Thoracic aorta (tissue), 2 donors: ENCODE results near the gene FOXL2NB. TPM values are rescaled to one million over a fixed set of nuclear protein-coding genes. Genes with fewer than 3 reads are reported as not detected.

Experiments
- ATAC-seq: fragments of 150-250 bp; one replicate; pipeline ENCODE4 v1.8.0; 2017; ENCODE audit warnings: low read depth; ENCODE audit not compliant: insufficient number of reproducible peaks, low FRiP score
- DNase-seq: peaks from one replicate; pipeline ENCODE4 v3.0.0-alpha.2; 2020; ENCODE audit warnings: low spot score
- H3K27ac ChIP-seq, 2 donors: fragments of 200-600 bp; sonication (generic); 1 replicate in 1 of 2; 2 replicates in 1 of 2; pipeline ENCODE4 v1.5.1; 2016; ENCODE audit warnings: mild to moderate bottlenecking in 2 of 2, moderate library complexity in 2 of 2
- H3K27me3 ChIP-seq: fragments of 200-600 bp; sonication (generic); replicated peaks from 2 replicates; pipeline ENCODE4 v1.6.0; 2016; ENCODE audit warnings: mild to moderate bottlenecking; ENCODE audit not compliant: insufficient read depth
- H3K36me3 ChIP-seq: fragments of 200-600 bp; sonication (generic); one replicate; pipeline ENCODE4 v1.5.1; 2016
- H3K4me1 ChIP-seq, 2 donors: fragments of 200-600 bp; sonication (generic); 1 replicate in 1 of 2; 2 replicates in 1 of 2; pipeline versions ENCODE4 v1.5.1 to v1.6.0; 2016; ENCODE audit warnings: low read depth in 2 of 2, mild to moderate bottlenecking in 1 of 2; ENCODE audit not compliant: control insufficient read depth in 1 of 2
- H3K4me3 ChIP-seq: fragments of 200-600 bp; sonication (generic); 2 replicates; pipeline ENCODE4 v1.5.1; 2016; ENCODE audit warnings: mild to moderate bottlenecking
- H3K9me3 ChIP-seq: fragments of 200-600 bp; sonication (generic); 2 replicates; pipeline ENCODE4 v1.5.1; 2016
- total RNA-seq, 2 donors: library from RNA; depleted of rRNA; stranded (reverse); fragments of >200 nt; gene quantifications; one replicate each; pipeline versions ENCODE4 v1.1.0 to v1.2.3, GENCODE V29; 2016
- TF ChIP-seq, protein P1 (sequence below): fragments of 200-600 bp; sonication (generic); IDR thresholded peaks from one replicate; pipeline ENCODE4 v1.5.1; 2019; ENCODE audit warnings: antibody characterized with exemption

FOXL2NB gene
- total RNA-seq, 2 donors from 2014 or later: not detected

DNA sequence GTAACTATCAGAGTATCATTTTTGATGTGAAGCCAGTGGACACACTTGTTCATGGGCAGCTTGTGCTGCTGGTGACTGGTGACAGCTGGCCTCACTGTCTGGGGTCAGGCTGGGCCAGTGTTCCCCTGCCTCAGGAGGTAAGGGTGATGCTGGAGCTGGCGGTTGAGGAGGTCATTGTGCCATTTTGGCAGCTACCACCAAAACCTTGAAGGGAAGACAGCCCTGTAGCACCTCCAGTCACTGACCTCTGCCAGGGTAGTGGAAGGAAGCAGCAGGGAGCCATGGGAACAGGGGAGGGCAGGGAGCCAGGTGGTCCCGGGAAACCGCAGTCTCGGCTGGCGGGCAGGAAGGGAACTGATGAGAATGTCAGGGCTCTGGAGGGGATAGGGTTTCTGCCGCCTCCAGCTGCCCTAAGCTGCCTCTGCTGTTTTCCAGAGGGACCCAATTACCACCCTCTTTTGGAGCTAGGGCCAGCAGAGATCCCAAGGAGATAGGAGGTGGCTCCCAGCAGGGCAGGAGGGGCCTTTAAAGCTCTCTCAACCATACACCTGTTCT lies 24.8 kb downstream of the FOXL2NB start:
- no peaks in the 10 kb centered on the region for H3K27me3 ChIP-seq
- TF ChIP-seq, protein P1, sequence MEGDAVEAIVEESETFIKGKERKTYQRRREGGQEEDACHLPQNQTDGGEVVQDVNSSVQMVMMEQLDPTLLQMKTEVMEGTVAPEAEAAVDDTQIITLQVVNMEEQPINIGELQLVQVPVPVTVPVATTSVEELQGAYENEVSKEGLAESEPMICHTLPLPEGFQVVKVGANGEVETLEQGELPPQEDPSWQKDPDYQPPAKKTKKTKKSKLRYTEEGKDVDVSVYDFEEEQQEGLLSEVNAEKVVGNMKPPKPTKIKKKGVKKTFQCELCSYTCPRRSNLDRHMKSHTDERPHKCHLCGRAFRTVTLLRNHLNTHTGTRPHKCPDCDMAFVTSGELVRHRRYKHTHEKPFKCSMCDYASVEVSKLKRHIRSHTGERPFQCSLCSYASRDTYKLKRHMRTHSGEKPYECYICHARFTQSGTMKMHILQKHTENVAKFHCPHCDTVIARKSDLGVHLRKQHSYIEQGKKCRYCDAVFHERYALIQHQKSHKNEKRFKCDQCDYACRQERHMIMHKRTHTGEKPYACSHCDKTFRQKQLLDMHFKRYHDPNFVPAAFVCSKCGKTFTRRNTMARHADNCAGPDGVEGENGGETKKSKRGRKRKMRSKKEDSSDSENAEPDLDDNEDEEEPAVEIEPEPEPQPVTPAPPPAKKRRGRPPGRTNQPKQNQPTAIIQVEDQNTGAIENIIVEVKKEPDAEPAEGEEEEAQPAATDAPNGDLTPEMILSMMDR: no peak
- no peak overlapping the region for H3K4me3 ChIP-seq
- H3K4me1 ChIP-seq: no peaks in the 10 kb centered on the region
- H3K27ac ChIP-seq: no peak overlapping the region
- DNase-seq (no peak), ATAC-seq (no peak)
- no peaks in the 10 kb centered on the region for H3K36me3 ChIP-seq
- no peaks in the 10 kb centered on the region for H3K9me3 ChIP-seq

DNA sequence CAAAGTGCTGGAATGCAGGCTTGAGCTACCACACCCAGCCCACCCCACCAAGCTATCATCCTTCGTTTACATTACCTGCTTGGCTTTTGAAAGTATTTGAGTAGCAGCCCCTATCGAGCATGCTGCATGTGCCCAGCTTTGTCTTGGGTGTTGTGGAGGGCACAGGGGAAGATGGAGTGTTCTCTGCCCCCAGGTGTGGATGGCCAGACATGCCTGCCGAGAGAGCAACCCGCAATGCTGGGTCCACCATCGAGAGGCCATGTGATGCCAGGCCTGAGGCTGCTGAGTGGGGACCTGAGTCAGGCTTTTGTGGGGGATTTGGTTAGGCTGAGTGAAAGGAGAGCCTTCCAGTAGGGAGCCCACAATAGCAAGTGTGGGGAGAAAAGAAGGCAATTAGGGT lies 25.9 kb downstream of the FOXL2NB start:
- H3K27ac ChIP-seq: no peak overlapping the region
- H3K9me3 ChIP-seq: no peaks in the 10 kb centered on the region
- no peak overlapping the region for H3K4me3 ChIP-seq
- H3K36me3 ChIP-seq: no peaks in the 10 kb centered on the region
- no peaks in the 10 kb centered on the region for H3K4me1 ChIP-seq
- DNase-seq (no peak), ATAC-seq (no peak)
- TF ChIP-seq, protein P1: no peak
- H3K27me3 ChIP-seq: no peaks in the 10 kb centered on the region

DNA sequence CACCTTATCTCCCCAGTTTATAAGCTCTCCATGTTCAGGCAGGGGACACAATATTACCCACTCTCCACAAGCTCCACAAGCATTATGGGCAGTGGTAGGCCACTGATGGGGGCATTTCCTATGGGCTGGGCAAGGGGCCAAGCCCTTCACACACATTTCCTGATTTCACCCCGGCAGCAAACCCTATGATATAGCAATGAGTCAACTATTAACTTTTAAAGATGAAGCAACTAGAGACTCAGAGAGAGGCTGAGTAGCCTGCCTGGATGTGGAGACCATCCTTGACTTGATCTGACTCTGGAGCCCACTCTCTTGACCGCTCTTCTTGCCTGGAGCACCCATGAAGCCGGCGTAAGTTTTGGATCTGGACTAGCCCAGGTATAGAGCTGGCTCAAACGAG lies 27.4 kb downstream of the FOXL2NB start:
- TF ChIP-seq, protein P1: no peak
- Histone ChIP-seq H3K27ac (no peak overlapping the region), H3K4me1 (no peaks in the 10 kb centered on the region), H3K36me3 (no peaks in the 10 kb centered on the region), H3K27me3 (no peaks in the 10 kb centered on the region), H3K9me3 (no peaks in the 10 kb centered on the region), H3K4me3 (no peak overlapping the region)
- no peak for DNase-seq
- ATAC-seq: no peak

DNA sequence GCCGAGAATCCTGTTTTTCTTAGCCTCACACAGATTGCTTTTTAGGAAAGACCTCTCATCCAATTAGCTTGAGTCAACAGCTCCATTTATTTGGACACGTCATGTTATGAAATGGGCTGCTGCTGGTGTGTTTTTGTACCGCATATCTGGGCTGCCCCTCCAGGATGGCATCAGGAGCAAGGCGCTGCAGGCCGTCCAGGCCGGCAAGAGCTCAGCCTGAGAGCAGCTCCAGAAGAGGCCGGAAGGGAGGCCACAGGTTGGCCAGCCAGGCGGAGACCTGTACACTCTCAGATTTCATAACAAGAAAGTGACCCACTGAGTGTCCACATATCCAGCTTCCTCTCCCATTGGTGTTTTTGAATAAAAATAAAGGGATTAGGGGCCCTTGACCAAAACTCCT lies 28.3 kb downstream of the FOXL2NB start:
- DNase-seq: no peak
- no peaks in the 10 kb centered on the region for H3K4me1 ChIP-seq
- no peaks in the 10 kb centered on the region for H3K36me3 ChIP-seq
- H3K4me3 ChIP-seq: no peak overlapping the region
- TF ChIP-seq, protein P1: no peak
- H3K27ac ChIP-seq: no peak overlapping the region
- H3K27me3 ChIP-seq: no peaks in the 10 kb centered on the region
- no peaks in the 10 kb centered on the region for H3K9me3 ChIP-seq
- no peak for ATAC-seq

DNA sequence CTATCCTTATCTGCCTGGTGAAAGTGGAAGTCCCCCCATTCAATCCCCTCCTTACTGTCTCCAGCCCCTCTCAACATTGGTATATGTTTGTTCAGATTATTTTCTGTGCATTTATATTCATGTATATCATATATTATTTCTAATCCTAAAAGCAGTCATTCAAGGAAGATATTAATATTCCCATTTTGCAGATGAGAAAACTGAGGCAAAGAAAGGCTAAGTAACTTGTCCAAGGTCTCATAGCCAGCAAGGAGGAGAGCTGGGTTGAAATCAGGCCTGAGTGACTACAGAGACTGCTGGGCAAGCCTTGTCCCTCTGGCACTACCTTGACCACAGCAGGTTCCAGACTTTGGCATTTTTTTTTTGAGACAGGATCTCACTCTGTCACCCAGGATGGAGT lies 29.0 kb downstream of the FOXL2NB start:
- Histone ChIP-seq H3K9me3 (no peaks in the 10 kb centered on the region), H3K27ac (no peak overlapping the region), H3K4me3 (no peak overlapping the region), H3K27me3 (no peaks in the 10 kb centered on the region), H3K4me1 (no peaks in the 10 kb centered on the region), H3K36me3 (no peaks in the 10 kb centered on the region)
- no peak for ATAC-seq
- TF ChIP-seq, protein P1: no peak
- no peak for DNase-seq
